ENCODE measurements around the gene UGT1A6. TPM values are rescaled to one million over a fixed set of nuclear protein-coding genes. Genes with fewer than 3 reads are reported as not detected.

UGT1A6 gene
- total and polyA plus RNA-seq, 2 donors (not counting 3 experiments of a cell fraction or from before 2014, with no cell fraction given), result not detected

GRCh38 chr2:233672886-233673285, 19.8 kb upstream of the UGT1A6 start:
- ChIA-PET CTCF (no interaction called here), POLR2A (no interaction called here)
- TF ChIP-seq FOS (IDR thresholded peaks at IDR 0.05; ENCODE audit: borderline replicate concordance, insufficient read depth, low read length) (no peak), POLR2AphosphoS5 (IDR thresholded peaks at IDR 0.05; ENCODE audit: insufficient read depth, low read depth, low read length) (no peak)
- H3K27me3 ChIP-seq (ENCODE audit: control insufficient read depth in 2 of 2, insufficient read depth in 2 of 2, low read length in 2 of 2), result no peaks in the 10 kb centered on the region
- no peak for FAIRE-seq
- H3K36me3 ChIP-seq (ENCODE audit: control insufficient read depth in 2 of 2, extremely low read depth in 1 of 2, insufficient read depth in 2 of 2, low read length in 2 of 2), result no peaks in the 10 kb centered on the region
- H3K9me3 ChIP-seq (replicated peaks; ENCODE audit: control insufficient read depth, insufficient read depth, low read length), result no peaks in the 10 kb centered on the region
- no peak overlapping the region for H3K4me3 ChIP-seq (replicated peaks in 1 of 3; ENCODE audit: insufficient read depth in 1 of 3, low read depth in 1 of 3, low read length in 3 of 3)
- H3K4me2 ChIP-seq (ENCODE audit: insufficient read depth, low read length), result no peak overlapping the region
- BruUV-seq (replicated peaks), result no TSS peak
- intact Hi-C loops (cut with micrococcal nuclease), result no loop called here
- H4K20me1 ChIP-seq (replicated peaks; ENCODE audit: control insufficient read depth, extremely low read depth, insufficient read depth, low read length), result no peaks in the 10 kb centered on the region
- no peaks in the 10 kb centered on the region for H3K9me1 ChIP-seq (replicated peaks; ENCODE audit: control insufficient read depth, extremely low read depth, insufficient read depth, low read length)
- H3K9ac ChIP-seq (replicated peaks; ENCODE audit: extremely low read depth, insufficient read depth, low read length), result no peak overlapping the region
- H3K4me1 ChIP-seq (ENCODE audit: control insufficient read depth, extremely low read depth, insufficient read depth, low read length), result no peaks in the 10 kb centered on the region
- DNase-seq (ENCODE audit: low read depth, low spot score), result no peak
- dilution Hi-C loops (cut with MboI; ENCODE audit: extremely low pct_ligation_motif_present, low sequenced_read_pairs), result no loop called here
- H3K79me2 ChIP-seq (ENCODE audit: control insufficient read depth, insufficient read depth, low read length), result no peaks in the 10 kb centered on the region
- H2AFZ ChIP-seq (ENCODE audit: low read depth, low read length), result no peak overlapping the region
- H3K27ac ChIP-seq (ENCODE audit: insufficient read depth, low read depth, low read length), result no peak overlapping the region

GRCh38 chr2:233673896-233674295, 18.8 kb upstream of the UGT1A6 start:
- no peaks in the 10 kb centered on the region for H3K9me3 ChIP-seq (replicated peaks; ENCODE audit: control insufficient read depth, insufficient read depth, low read length)
- no peak overlapping the region for H3K4me2 ChIP-seq (ENCODE audit: insufficient read depth, low read length)
- H3K27ac ChIP-seq (ENCODE audit: insufficient read depth, low read depth, low read length), result no peak overlapping the region
- H3K4me1 ChIP-seq (ENCODE audit: control insufficient read depth, extremely low read depth, insufficient read depth, low read length), result no peaks in the 10 kb centered on the region
- no peak for TF ChIP-seq GATA2 (IDR thresholded peaks at IDR 0.05; ENCODE audit: insufficient read depth, insufficient read length, low read depth, low read length)
- TF ChIP-seq POLR2A (IDR thresholded peaks at IDR 0.05; ENCODE audit: low read depth, low read length), result no peak
- TF ChIP-seq JUN (IDR thresholded peaks at IDR 0.05; ENCODE audit: borderline replicate concordance, insufficient read depth, insufficient read length, low read depth), result no peak
- TF ChIP-seq MAX (IDR thresholded peaks at IDR 0.05; ENCODE audit: insufficient read depth, insufficient read length), result no peak
- TF ChIP-seq EZH2 (IDR thresholded peaks at IDR 0.05; ENCODE audit: borderline replicate concordance, low read depth, low read length, severe bottlenecking), result no peak
- TF ChIP-seq CTCF (IDR thresholded peaks at IDR 0.05; ENCODE audit: extremely low read depth in 1 of 2, insufficient read depth in 1 of 2, low read depth in 1 of 2, low read length in 2 of 2), result no peak
- no peak for TF ChIP-seq MYC (IDR thresholded peaks at IDR 0.05; ENCODE audit: low read depth, low read length)
- no peak for TF ChIP-seq POLR2AphosphoS5 (IDR thresholded peaks at IDR 0.05; ENCODE audit: insufficient read depth, low read depth, low read length)
- no peak for TF ChIP-seq FOS (IDR thresholded peaks at IDR 0.05; ENCODE audit: borderline replicate concordance, insufficient read depth, low read length)
- no peaks in the 10 kb centered on the region for H3K36me3 ChIP-seq (ENCODE audit: control insufficient read depth in 2 of 2, extremely low read depth in 1 of 2, insufficient read depth in 2 of 2, low read length in 2 of 2)
- no peak overlapping the region for H2AFZ ChIP-seq (ENCODE audit: low read depth, low read length)
- intact Hi-C loops (cut with micrococcal nuclease), result no loop called here
- no TSS peak for BruUV-seq (replicated peaks)
- no peaks in the 10 kb centered on the region for H3K27me3 ChIP-seq (ENCODE audit: control insufficient read depth in 2 of 2, insufficient read depth in 2 of 2, low read length in 2 of 2)
- no peak overlapping the region for H3K4me3 ChIP-seq (replicated peaks in 1 of 3; ENCODE audit: insufficient read depth in 1 of 3, low read depth in 1 of 3, low read length in 3 of 3)
- DNase-seq (ENCODE audit: low read depth, low spot score) (no peak), FAIRE-seq (no peak)
- H4K20me1 ChIP-seq (replicated peaks; ENCODE audit: control insufficient read depth, extremely low read depth, insufficient read depth, low read length), result no peaks in the 10 kb centered on the region
- no peak overlapping the region for H3K9ac ChIP-seq (replicated peaks; ENCODE audit: extremely low read depth, insufficient read depth, low read length)
- dilution Hi-C loops (cut with MboI; ENCODE audit: extremely low pct_ligation_motif_present, low sequenced_read_pairs), result no loop called here
- H3K9me1 ChIP-seq (replicated peaks; ENCODE audit: control insufficient read depth, extremely low read depth, insufficient read depth, low read length), result no peaks in the 10 kb centered on the region
- ChIA-PET POLR2A (no interaction called here), CTCF (no interaction called here)
- no peaks in the 10 kb centered on the region for H3K79me2 ChIP-seq (ENCODE audit: control insufficient read depth, insufficient read depth, low read length)
